RPMI7951 (cell line): ENCODE measurements around the gene ALDH4A1. TPM values are rescaled to one million over a fixed set of nuclear protein-coding genes. Genes with fewer than 3 reads are reported as not detected.

Experiments
- DNase-seq: peaks from one replicate; pipeline ENCODE4 v3.0.0-alpha.2; 2012; ENCODE audit warnings: low read depth
- total RNA-seq: library from RNA; depleted of rRNA; stranded (reverse); fragments of >200 nt; shearing (Covaris generic); gene quantifications from 2 replicates; pipeline ENCODE4 v1.2.3, GENCODE V29; 2014

Gene ALDH4A1
- total RNA-seq, 1 experiment from 2014 or later, result 13.1 TPM

GRCh38 chr1:18939398-18940302 is 37.3 kb upstream of the ALDH4A1 start:
- peak; percentile 66 for DNase-seq

- peak; percentile 91 for DNase-seq
Observed at GRCh38 chr1:18938707-18939070, 36.3 kb upstream of the ALDH4A1 start.

- peak; percentile 90 for DNase-seq
Observed at GRCh38 chr1:18938008-18938706, 35.8 kb upstream of the ALDH4A1 start.

GRCh38 chr1:18937539-18937938 is 35.2 kb upstream of the ALDH4A1 start:
- no peak for DNase-seq

- no peak for DNase-seq
Observed at GRCh38 chr1:18936814-18937481, 34.6 kb upstream of the ALDH4A1 start.

GRCh38 chr1:18936471-18936813 is 34.1 kb upstream of the ALDH4A1 start:
- DNase-seq, result no peak

- DNase-seq, result no peak
Observed at GRCh38 chr1:18934205-18935000, 32.0 kb upstream of the ALDH4A1 start.

- DNase-seq, result no peak
Observed at GRCh38 chr1:18932879-18933278, 30.5 kb upstream of the ALDH4A1 start.

- DNase-seq, result peak; percentile 64
Observed at GRCh38 chr1:18932387-18932786, 30.0 kb upstream of the ALDH4A1 start.

GRCh38 chr1:18931730-18932129 is 29.4 kb upstream of the ALDH4A1 start:
- no peak for DNase-seq

GRCh38 chr1:18929686-18930085 is 27.3 kb upstream of the ALDH4A1 start:
- DNase-seq, result peak; percentile 82

- no peak for DNase-seq
Observed at GRCh38 chr1:18928985-18929384, 26.6 kb upstream of the ALDH4A1 start.

GRCh38 chr1:18928406-18928805 is 26.1 kb upstream of the ALDH4A1 start:
- no peak for DNase-seq

GRCh38 chr1:18927654-18928272 is 25.4 kb upstream of the ALDH4A1 start:
- peak; percentile 60 for DNase-seq

GRCh38 chr1:18927082-18927653 is 24.8 kb upstream of the ALDH4A1 start:
- peak; percentile 50 for DNase-seq

- DNase-seq, result peak; percentile 99
Observed at GRCh38 chr1:18926315-18927081, 24.1 kb upstream of the ALDH4A1 start.

GRCh38 chr1:18925279-18925678 is 22.9 kb upstream of the ALDH4A1 start:
- DNase-seq, result no peak

- DNase-seq, result peak; percentile 66
Observed at GRCh38 chr1:18924221-18924691, 21.9 kb upstream of the ALDH4A1 start.

GRCh38 chr1:18923756-18924211 is 21.4 kb upstream of the ALDH4A1 start:
- peak; percentile 82 for DNase-seq
